Measurements from ENCODE around the gene UBE2J1. TPM values are rescaled to one million over a fixed set of nuclear protein-coding genes. Genes with fewer than 3 reads are reported as not detected.

UBE2J1 gene
- total and polyA plus RNA-seq, 2 experiments from 2014 or later = 44.7 to 64.1 TPM

GRCh38 chr6:89299466-89299850, 53.1 kb downstream of the UBE2J1 start:
- H3K4me3 ChIP-seq = no peak overlapping the region
- TF ChIP-seq CTCF (IDR thresholded peaks at IDR 0.05; ENCODE audit: poor library complexity) (no peak), EZH2 (IDR thresholded peaks at IDR 0.05; ENCODE audit: borderline replicate concordance) (no peak), EZH2phosphoT487 (IDR thresholded peaks at IDR 0.05; ENCODE audit: low read depth, severe bottlenecking, unreplicated experiment) (no peak)
- no peak overlapping the region for H3K27ac ChIP-seq
- no peaks in the 10 kb centered on the region for H3K36me3 ChIP-seq (replicated peaks; ENCODE audit: insufficient read depth, low read depth)
- H4K20me1 ChIP-seq (ENCODE audit: insufficient read depth, poor library complexity, severe bottlenecking) = no peaks in the 10 kb centered on the region
- H3K4me2 ChIP-seq = no peak overlapping the region
- no peak for DNase-seq (ENCODE audit: low spot score)
- no peaks in the 10 kb centered on the region for H3K9me3 ChIP-seq (ENCODE audit: low read depth)
- H3K79me2 ChIP-seq = no peaks in the 10 kb centered on the region
- H3K4me1 ChIP-seq (ENCODE audit: insufficient read depth) = no peaks in the 10 kb centered on the region
- no peaks in the 10 kb centered on the region for H3K27me3 ChIP-seq
- no peaks in the 10 kb centered on the region for H3K9me2 ChIP-seq (replicated peaks; ENCODE audit: insufficient read depth)
- WGBS (ENCODE audit: low lambda C conversion rate, missing lambda C conversion rate) = 87% methylated on average over 7 of the region's 7 CpGs
- H2AFZ ChIP-seq = no peak overlapping the region

- WGBS (ENCODE audit: low lambda C conversion rate, missing lambda C conversion rate) = 68% methylated on average over 4 of the region's 4 CpGs
- H3K4me2 ChIP-seq = no peak overlapping the region
- peak overlapping the region; percentile 51 for H3K27ac ChIP-seq
- TF ChIP-seq CTCF (IDR thresholded peaks at IDR 0.05; ENCODE audit: poor library complexity) (no peak), EZH2 (IDR thresholded peaks at IDR 0.05; ENCODE audit: borderline replicate concordance) (no peak), EZH2phosphoT487 (IDR thresholded peaks at IDR 0.05; ENCODE audit: low read depth, severe bottlenecking, unreplicated experiment) (no peak)
- peak; percentile 35 for DNase-seq (ENCODE audit: low spot score)
- no peaks in the 10 kb centered on the region for H3K9me2 ChIP-seq (replicated peaks; ENCODE audit: insufficient read depth)
- H3K36me3 ChIP-seq (replicated peaks; ENCODE audit: insufficient read depth, low read depth) = no peaks in the 10 kb centered on the region
- no peak overlapping the region for H2AFZ ChIP-seq
- no peaks in the 10 kb centered on the region for H3K9me3 ChIP-seq (ENCODE audit: low read depth)
- H3K4me1 ChIP-seq (ENCODE audit: insufficient read depth) = no peaks in the 10 kb centered on the region
- H3K79me2 ChIP-seq = no peaks in the 10 kb centered on the region
- no peak overlapping the region for H3K4me3 ChIP-seq
- H3K27me3 ChIP-seq = no peaks in the 10 kb centered on the region
- H4K20me1 ChIP-seq (ENCODE audit: insufficient read depth, poor library complexity, severe bottlenecking) = no peaks in the 10 kb centered on the region
These were observed 53.6 kb downstream of the UBE2J1 start for GRCh38 chr6:89298680-89299465.

GRCh38 chr6:89297695-89298351, 54.7 kb downstream of the UBE2J1 start:
- Histone ChIP-seq H3K27ac (peak overlapping the region; percentile 51), H2AFZ (no peak overlapping the region), H3K79me2 (no peaks in the 10 kb centered on the region), H3K4me3 (no peak overlapping the region), H4K20me1 (ENCODE audit: insufficient read depth, poor library complexity, severe bottlenecking) (no peaks in the 10 kb centered on the region), H3K36me3 (replicated peaks; ENCODE audit: insufficient read depth, low read depth) (no peaks in the 10 kb centered on the region), H3K4me2 (no peak overlapping the region), H3K9me3 (ENCODE audit: low read depth) (no peaks in the 10 kb centered on the region), H3K27me3 (no peaks in the 10 kb centered on the region), H3K4me1 (ENCODE audit: insufficient read depth) (no peaks in the 10 kb centered on the region), H3K9me2 (replicated peaks; ENCODE audit: insufficient read depth) (no peaks in the 10 kb centered on the region)
- 56% methylated on average over 12 of the region's 12 CpGs for WGBS (ENCODE audit: low lambda C conversion rate, missing lambda C conversion rate)
- no peak for TF ChIP-seq CTCF (IDR thresholded peaks at IDR 0.05; ENCODE audit: poor library complexity)
- DNase-seq (ENCODE audit: low spot score) = peak; percentile 64

Data from hepatocyte (in vitro differentiated cells).